ENCODE results near the gene TM2D1. TPM values are rescaled to one million over a fixed set of nuclear protein-coding genes. Genes with fewer than 3 reads are reported as not detected.
A peak's percentile ranks its signal among the peaks of the same experiment; 100 is the strongest.

Gene TM2D1
- total and polyA plus RNA-seq, 7 donors: 15.0 to 88.5 (median 63.7) TPM

DNA sequence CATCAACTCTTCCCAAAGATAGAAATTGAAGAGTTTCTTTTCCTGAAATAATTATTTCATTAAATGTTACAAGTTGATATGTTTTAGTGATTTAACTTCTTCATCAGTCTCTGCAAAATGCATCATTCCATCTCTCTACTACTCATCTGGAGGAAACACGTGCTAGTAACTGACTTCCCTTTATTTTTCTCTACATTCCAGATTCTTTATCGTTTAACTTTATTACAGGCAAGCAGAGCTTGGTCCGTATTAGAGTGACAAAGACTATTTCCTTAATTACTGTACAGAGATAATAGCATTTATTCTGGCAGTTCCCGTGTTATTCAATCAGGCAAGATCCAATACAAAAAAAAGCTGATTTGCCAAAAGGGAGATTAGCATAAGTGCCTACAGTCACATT lies 88.6 kb downstream of the TM2D1 start:
- intact Hi-C loops (cut with DNase I): loop anchor here (5.0 kb wide), 1 partner anchor 184 kb away; no protein-coding TSS in a partner anchor
- H3K4me1 ChIP-seq: peaks cover 0 to 41% (median 34%) of the 10 kb centered on the region in 4 donors
- DNase-seq: no peak
- WGBS, 2 donors: 44 to 64% methylated on average over 4 of the region's 4 CpGs
- TF ChIP-seq POLR2A (IDR thresholded peaks at IDR 0.05) (no peak), EP300 (IDR thresholded peaks at IDR 0.05) (no peak), POLR2AphosphoS5 (IDR thresholded peaks at IDR 0.05) (no peak)
- H3K4me3 ChIP-seq: no peak overlapping the region
- H3K27ac ChIP-seq: peak overlapping the region in 1 of 4 donors; percentile 31
- H3K36me3 ChIP-seq: no peaks in the 10 kb centered on the region
- H3K9me3 ChIP-seq: no peaks in the 10 kb centered on the region
- H3K27me3 ChIP-seq: no peaks in the 10 kb centered on the region

GRCh38 chr1:61635557-61635956 lies 89.4 kb downstream of the TM2D1 start:
- no peaks in the 10 kb centered on the region for H3K9me3 ChIP-seq
- no peak for DNase-seq
- peaks cover 0 to 34% (median 29%) of the 10 kb centered on the region in 4 donors for H3K4me1 ChIP-seq
- no peak overlapping the region for H3K27ac ChIP-seq
- H3K36me3 ChIP-seq: no peaks in the 10 kb centered on the region
- no peak overlapping the region for H3K4me3 ChIP-seq
- H3K27me3 ChIP-seq: no peaks in the 10 kb centered on the region
- WGBS, 2 donors: 70 to 80% methylated on average over 4 of the region's 4 CpGs
- TF ChIP-seq POLR2A (IDR thresholded peaks at IDR 0.05) (no peak), POLR2AphosphoS5 (IDR thresholded peaks at IDR 0.05) (no peak), EP300 (IDR thresholded peaks at IDR 0.05) (no peak), CTCF (IDR thresholded peaks at IDR 0.05) (no peak)
- intact Hi-C loops (cut with DNase I): loop anchor here (5.0 kb wide), 1 partner anchor 183 kb away; no protein-coding TSS in a partner anchor

- Histone ChIP-seq H3K27ac (no peak overlapping the region), H3K9me3 (no peaks in the 10 kb centered on the region), H3K4me1 (no peaks in the 10 kb centered on the region), H3K4me3 (no peak overlapping the region), H3K36me3 (no peaks in the 10 kb centered on the region), H3K27me3 (no peaks in the 10 kb centered on the region)
- DNase-seq: no peak
- intact Hi-C loops (cut with DNase I): no loop called here
- TF ChIP-seq POLR2A (IDR thresholded peaks at IDR 0.05) (no peak), CTCF (IDR thresholded peaks at IDR 0.05) (no peak), POLR2AphosphoS5 (IDR thresholded peaks at IDR 0.05) (no peak)
- WGBS, 2 donors: 92 to 94% methylated on average over 1 of the region's 1 CpG
Measured at GRCh38 chr1:61631436-61631835, 93.5 kb downstream of the TM2D1 start.

Other genes with a start within 250 kb of the TM2D1 start
- gene PATJ, start 17.3 kb upstream of the TM2D1 start, total RNA-seq: 10 to 100 TPM; 21.3 to 33.2 (median 24.0) TPM
- gene PATJ, start 17.3 kb upstream of the TM2D1 start, polyA plus RNA-seq: 10 to 100 TPM; 10.2 to 15.7 (median 15.1) TPM